Measurements from ENCODE around the gene ENAH. TPM values are rescaled to one million over a fixed set of nuclear protein-coding genes. Genes with fewer than 3 reads are reported as not detected.

ENAH gene
- polyA plus RNA-seq, 3 donors from 2014 or later = 0.24 TPM; not detected in 2

- H3K27me3 Mint-ChIP-seq (ENCODE audit: low read depth in 3 of 3) = peaks cover 2 to 4% (median 3%) of the 10 kb centered on the region in 3 donors
- H3K4me3 Mint-ChIP-seq = no peak overlapping the region
- DNase-seq = no peak
Measured at GRCh38 chr1:225597926-225598575, 54.9 kb downstream of the ENAH start.

GRCh38 chr1:225596736-225597135, 56.2 kb downstream of the ENAH start:
- H3K4me1 Mint-ChIP-seq = no peaks in the 10 kb centered on the region
- H3K4me3 Mint-ChIP-seq = no peak overlapping the region
- no peak for DNase-seq
- peaks cover 3 to 8% (median 5%) of the 10 kb centered on the region in 3 donors for H3K27me3 Mint-ChIP-seq (ENCODE audit: low read depth in 3 of 3)
- no peaks in the 10 kb centered on the region for H3K9me3 Mint-ChIP-seq
- no peaks in the 10 kb centered on the region for H3K36me3 Mint-ChIP-seq
- no peak overlapping the region for H3K27ac Mint-ChIP-seq

More at GRCh38 chr1:225597926-225598575, 54.9 kb downstream of the ENAH start:
- Mint-ChIP-seq H3K27ac (no peak overlapping the region), H3K4me1 (no peaks in the 10 kb centered on the region), H3K36me3 (no peaks in the 10 kb centered on the region), H3K9me3 (no peaks in the 10 kb centered on the region)

GRCh38 chr1:225595974-225596551, 56.9 kb downstream of the ENAH start:
- H3K9me3 Mint-ChIP-seq = no peaks in the 10 kb centered on the region
- no peak overlapping the region for H3K27ac Mint-ChIP-seq
- H3K4me3 Mint-ChIP-seq = no peak overlapping the region
- H3K4me1 Mint-ChIP-seq = no peaks in the 10 kb centered on the region
- no peaks in the 10 kb centered on the region for H3K36me3 Mint-ChIP-seq
- DNase-seq = no peak
- peaks cover 2 to 8% (median 5%) of the 10 kb centered on the region in 3 donors for H3K27me3 Mint-ChIP-seq (ENCODE audit: low read depth in 3 of 3)

- Mint-ChIP-seq H3K27ac (no peak overlapping the region), H3K4me3 (no peak overlapping the region), H3K4me1 (no peaks in the 10 kb centered on the region), H3K27me3 (ENCODE audit: low read depth in 3 of 3) (peaks cover 2 to 8% (median 7%) of the 10 kb centered on the region in 3 donors), H3K9me3 (no peaks in the 10 kb centered on the region), H3K36me3 (no peaks in the 10 kb centered on the region)
- DNase-seq = no peak
Measured at GRCh38 chr1:225595452-225595851, 57.5 kb downstream of the ENAH start.

- peaks cover 2 to 7% (median 5%) of the 10 kb centered on the region in 3 donors for H3K27me3 Mint-ChIP-seq (ENCODE audit: low read depth in 3 of 3)
- H3K27ac Mint-ChIP-seq = no peak overlapping the region
- no peaks in the 10 kb centered on the region for H3K36me3 Mint-ChIP-seq
- H3K4me1 Mint-ChIP-seq = no peaks in the 10 kb centered on the region
- H3K4me3 Mint-ChIP-seq = no peak overlapping the region
- no peak for DNase-seq
- H3K9me3 Mint-ChIP-seq = no peaks in the 10 kb centered on the region
Measured at GRCh38 chr1:225593414-225593813, 59.5 kb downstream of the ENAH start.

GRCh38 chr1:225592362-225593025, 60.4 kb downstream of the ENAH start:
- DNase-seq = no peak
- Mint-ChIP-seq H3K4me3 (no peak overlapping the region), H3K27ac (no peak overlapping the region), H3K36me3 (no peaks in the 10 kb centered on the region), H3K9me3 (no peaks in the 10 kb centered on the region), H3K4me1 (no peaks in the 10 kb centered on the region), H3K27me3 (ENCODE audit: low read depth in 3 of 3) (peaks cover 2 to 7% (median 7%) of the 10 kb centered on the region in 3 donors)

GRCh38 chr1:225587310-225587709, 65.6 kb downstream of the ENAH start:
- Mint-ChIP-seq H3K36me3 (no peaks in the 10 kb centered on the region), H3K27ac (no peak overlapping the region), H3K9me3 (no peaks in the 10 kb centered on the region), H3K4me1 (no peaks in the 10 kb centered on the region), H3K27me3 (ENCODE audit: low read depth in 3 of 3) (peaks cover 2 to 7% (median 4%) of the 10 kb centered on the region in 3 donors), H3K4me3 (no peak overlapping the region)
- DNase-seq = no peak

GRCh38 chr1:225581186-225581585, 71.7 kb downstream of the ENAH start:
- Mint-ChIP-seq H3K4me1 (no peaks in the 10 kb centered on the region), H3K27me3 (ENCODE audit: low read depth in 3 of 3) (peaks cover 0 to 3% (median 1%) of the 10 kb centered on the region in 3 donors), H3K4me3 (no peak overlapping the region), H3K36me3 (no peaks in the 10 kb centered on the region), H3K27ac (no peak overlapping the region), H3K9me3 (no peaks in the 10 kb centered on the region)
- DNase-seq = no peak

- H3K4me3 Mint-ChIP-seq = no peak overlapping the region
- no peaks in the 10 kb centered on the region for H3K4me1 Mint-ChIP-seq
- H3K27me3 Mint-ChIP-seq (ENCODE audit: low read depth in 3 of 3) = peaks cover 0 to 3% (median 1%) of the 10 kb centered on the region in 3 donors
- no peaks in the 10 kb centered on the region for H3K36me3 Mint-ChIP-seq
- DNase-seq = no peak
- H3K27ac Mint-ChIP-seq = no peak overlapping the region
- no peaks in the 10 kb centered on the region for H3K9me3 Mint-ChIP-seq
Measured at GRCh38 chr1:225580238-225581099, 72.5 kb downstream of the ENAH start.

GRCh38 chr1:225578251-225578977, 74.5 kb downstream of the ENAH start:
- Mint-ChIP-seq H3K27me3 (ENCODE audit: low read depth in 3 of 3) (peaks cover under 1 to 3% (median 2%) of the 10 kb centered on the region in 3 donors), H3K36me3 (no peaks in the 10 kb centered on the region), H3K9me3 (no peaks in the 10 kb centered on the region)

GRCh38 chr1:225577241-225577640, 75.7 kb downstream of the ENAH start:
- no peak for DNase-seq
- Mint-ChIP-seq H3K4me1 (no peaks in the 10 kb centered on the region), H3K36me3 (no peaks in the 10 kb centered on the region), H3K9me3 (no peaks in the 10 kb centered on the region), H3K27me3 (ENCODE audit: low read depth in 3 of 3) (peaks cover 1 to 3% (median 2%) of the 10 kb centered on the region in 3 donors), H3K4me3 (no peak overlapping the region), H3K27ac (no peak overlapping the region)

More at GRCh38 chr1:225578251-225578977, 74.5 kb downstream of the ENAH start:
- H3K27ac Mint-ChIP-seq = no peak overlapping the region
- no peak for DNase-seq
- no peak overlapping the region for H3K4me3 Mint-ChIP-seq
- H3K4me1 Mint-ChIP-seq = no peaks in the 10 kb centered on the region

GRCh38 chr1:225573216-225573615, 79.7 kb downstream of the ENAH start:
- Mint-ChIP-seq H3K9me3 (no peaks in the 10 kb centered on the region), H3K4me1 (no peaks in the 10 kb centered on the region), H3K27ac (no peak overlapping the region)

GRCh38 chr1:225572422-225572821, 80.5 kb downstream of the ENAH start:
- Mint-ChIP-seq H3K36me3 (no peaks in the 10 kb centered on the region), H3K27me3 (ENCODE audit: low read depth in 3 of 3) (peaks cover 1 to 3% (median 2%) of the 10 kb centered on the region in 3 donors), H3K4me3 (no peak overlapping the region), H3K4me1 (no peaks in the 10 kb centered on the region), H3K9me3 (no peaks in the 10 kb centered on the region), H3K27ac (no peak overlapping the region)
- no peak for DNase-seq

More at GRCh38 chr1:225573216-225573615, 79.7 kb downstream of the ENAH start:
- H3K4me3 Mint-ChIP-seq = no peak overlapping the region
- peaks cover 1 to 3% (median 2%) of the 10 kb centered on the region in 3 donors for H3K27me3 Mint-ChIP-seq (ENCODE audit: low read depth in 3 of 3)
- no peak for DNase-seq
- H3K36me3 Mint-ChIP-seq = no peaks in the 10 kb centered on the region
